ENCODE measurements around the gene MYOM1.

GRCh38 chr18:3103576-3103975 is 116.2 kb downstream of the MYOM1 start:
- TF ChIP-seq CTCF (IDR thresholded peaks at IDR 0.05) (no peak), POLR2A (IDR thresholded peaks at IDR 0.05) (no peak)

All from thyroid gland (tissue), 4 donors.